ENCODE results near the gene RTF1.

GRCh38 chr15:41417418-41418195 lies 712 bp downstream of the RTF1 start:
- TF ChIP-seq POLR2A (IDR thresholded peaks at IDR 0.05) (no peak), CTCF (IDR thresholded peaks at IDR 0.05) (no peak)

Data from breast epithelium (tissue), 3 donors.